Fibroblast of villous mesenchyme (primary cell): Measurements from ENCODE around the gene ALAS1. TPM values are rescaled to one million over a fixed set of nuclear protein-coding genes. Genes with fewer than 3 reads are reported as not detected.

ENCODE experiments used
- DNase-seq: peaks from one replicate; pipeline ENCODE4 v3.0.0-alpha.2; 2010; ENCODE audit warnings: low read depth
- H3K4me3 ChIP-seq: 2 replicates; pipeline ENCODE4 v1.5.1; 2011; ENCODE audit warnings: low read depth, mild to moderate bottlenecking, low read length
- total RNA-seq: library from RNA; depleted of rRNA; stranded (reverse); fragments of >200 nt; gene quantifications from 2 replicates; pipeline ENCODE4 v1.2.3, GENCODE V29; 2012
- TF ChIP-seq, protein P1 (sequence below): IDR thresholded peaks from 2 replicates; pipeline ENCODE4 v1.5.1; 2012; ENCODE audit warnings: low read depth, mild to moderate bottlenecking, low read length; ENCODE audit not compliant: insufficient read depth

Gene ALAS1
- total RNA-seq, 1 donor = 52.2 TPM

DNA sequence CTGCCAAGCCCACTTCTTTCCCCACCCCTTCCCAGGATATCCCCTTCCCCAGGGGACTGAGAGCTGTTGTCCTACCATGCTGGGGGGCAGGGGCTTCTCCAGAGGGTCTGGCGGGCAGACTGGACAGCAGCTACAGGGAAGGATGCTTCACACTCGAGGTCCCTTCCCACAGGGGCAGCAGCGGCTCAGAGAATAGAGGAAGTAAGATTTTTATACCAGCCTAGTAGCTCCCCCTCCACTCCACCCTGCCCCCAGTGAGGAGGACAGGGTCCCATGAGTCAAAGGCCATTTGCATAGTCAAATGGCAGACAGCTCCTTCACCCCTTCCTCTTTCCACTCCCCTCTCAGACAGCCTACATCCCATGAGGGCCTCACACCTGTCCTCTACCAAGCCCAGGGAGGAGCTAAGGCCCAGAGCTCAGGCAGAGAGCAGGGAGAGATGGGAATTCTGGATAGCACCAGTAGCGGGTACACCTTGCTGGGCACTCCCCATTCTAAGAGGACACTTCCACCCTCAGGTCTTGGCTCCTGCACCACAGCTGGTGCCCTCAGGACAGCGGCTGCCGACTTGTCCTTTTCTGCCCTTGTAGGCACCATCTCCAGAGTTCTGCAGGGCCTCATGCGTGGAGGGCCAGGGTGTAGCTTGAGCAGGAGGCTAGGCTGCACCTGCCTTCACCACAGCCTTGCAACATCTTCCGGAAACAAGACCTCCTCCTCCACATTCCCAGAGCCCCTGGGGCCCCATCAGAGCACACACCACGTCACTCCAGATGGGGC lies 27.7 kb downstream of the ALAS1 start, which contains the start of gene TLR9:
TSS of gene TLR9 (minus strand) at position 194 of the 777 bp plus-strand sequence. CDS start at position 78, 116 bp downstream.
- H3K4me3 ChIP-seq = no peak within 1 kb of the TSS
- TF ChIP-seq, protein P1, sequence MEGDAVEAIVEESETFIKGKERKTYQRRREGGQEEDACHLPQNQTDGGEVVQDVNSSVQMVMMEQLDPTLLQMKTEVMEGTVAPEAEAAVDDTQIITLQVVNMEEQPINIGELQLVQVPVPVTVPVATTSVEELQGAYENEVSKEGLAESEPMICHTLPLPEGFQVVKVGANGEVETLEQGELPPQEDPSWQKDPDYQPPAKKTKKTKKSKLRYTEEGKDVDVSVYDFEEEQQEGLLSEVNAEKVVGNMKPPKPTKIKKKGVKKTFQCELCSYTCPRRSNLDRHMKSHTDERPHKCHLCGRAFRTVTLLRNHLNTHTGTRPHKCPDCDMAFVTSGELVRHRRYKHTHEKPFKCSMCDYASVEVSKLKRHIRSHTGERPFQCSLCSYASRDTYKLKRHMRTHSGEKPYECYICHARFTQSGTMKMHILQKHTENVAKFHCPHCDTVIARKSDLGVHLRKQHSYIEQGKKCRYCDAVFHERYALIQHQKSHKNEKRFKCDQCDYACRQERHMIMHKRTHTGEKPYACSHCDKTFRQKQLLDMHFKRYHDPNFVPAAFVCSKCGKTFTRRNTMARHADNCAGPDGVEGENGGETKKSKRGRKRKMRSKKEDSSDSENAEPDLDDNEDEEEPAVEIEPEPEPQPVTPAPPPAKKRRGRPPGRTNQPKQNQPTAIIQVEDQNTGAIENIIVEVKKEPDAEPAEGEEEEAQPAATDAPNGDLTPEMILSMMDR = no peak
- no peak for DNase-seq

DNA sequence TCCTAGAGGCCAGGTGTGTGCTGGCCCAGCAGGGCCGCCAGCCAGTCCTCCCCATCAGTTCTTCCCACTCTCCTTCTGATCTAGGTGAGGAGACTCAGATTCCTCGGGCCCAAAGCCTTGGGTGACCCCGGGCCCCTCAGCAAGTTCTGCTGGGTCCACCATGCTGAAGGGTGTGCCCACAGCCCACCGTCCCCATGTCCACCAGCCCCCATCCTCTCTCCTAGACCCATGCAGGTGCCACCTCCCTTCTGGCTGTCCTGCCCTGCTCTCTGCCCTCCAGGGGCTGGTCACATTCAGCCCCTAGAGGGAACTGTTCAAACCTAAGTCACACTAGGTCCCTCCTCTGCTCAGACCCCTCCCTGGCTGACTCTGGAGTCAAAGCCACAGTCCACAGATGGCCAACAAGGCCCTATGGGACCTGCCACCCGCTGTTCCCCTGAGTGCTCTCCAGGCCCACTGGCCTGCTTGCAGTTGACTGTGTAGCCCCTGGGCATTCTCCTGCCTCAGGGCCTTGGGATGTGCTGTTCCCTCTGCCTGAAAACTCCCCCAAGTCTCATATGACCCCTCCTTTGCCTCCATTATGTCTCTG lies 28.4 kb downstream of the ALAS1 start:
- TF ChIP-seq, protein P1 = no peak
- no peak for DNase-seq
- no peak overlapping the region for H3K4me3 ChIP-seq

DNA sequence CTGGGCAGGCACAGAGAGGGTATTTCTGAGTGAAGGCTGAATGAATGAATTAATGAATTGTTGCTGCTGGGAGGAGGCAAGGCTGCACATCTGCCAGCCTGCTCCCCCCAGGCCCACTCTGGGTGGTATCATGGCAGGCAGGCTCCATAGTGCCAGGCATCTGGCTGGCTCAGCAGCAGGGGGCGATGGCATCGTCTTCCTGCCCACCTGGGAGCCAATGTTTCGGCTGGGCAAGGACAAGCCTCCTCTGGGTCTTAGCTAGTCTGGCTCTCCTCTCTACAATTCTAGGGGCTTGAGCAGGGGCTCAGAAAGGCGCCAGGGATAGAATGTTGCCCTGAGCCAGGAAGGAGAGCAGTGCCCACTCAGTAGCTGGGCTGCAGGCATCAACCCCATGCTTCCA lies 29.2 kb downstream of the ALAS1 start:
- no peak for DNase-seq
- no peak overlapping the region for H3K4me3 ChIP-seq
- TF ChIP-seq, protein P1 = no peak

DNA sequence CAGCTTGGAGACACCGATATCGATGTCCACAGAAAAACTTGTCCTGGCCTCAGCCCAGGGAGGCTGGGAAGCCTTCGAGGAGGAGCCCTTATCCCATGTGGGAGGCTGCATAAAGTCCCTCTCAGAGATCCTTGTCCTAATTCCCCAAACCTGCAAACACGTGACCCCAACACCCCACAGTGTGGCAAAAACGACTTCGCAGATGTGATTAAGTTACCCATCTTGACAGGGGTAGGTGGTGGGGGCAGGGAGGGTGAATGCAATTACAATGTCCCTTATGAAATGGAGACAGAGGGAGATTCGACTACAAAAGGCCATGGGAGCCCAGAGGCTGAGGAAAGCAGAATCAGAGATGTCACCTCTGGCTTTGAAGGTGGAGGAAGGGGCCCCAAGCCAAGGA lies 29.8 kb downstream of the ALAS1 start:
- TF ChIP-seq, protein P1 = no peak
- no peak for DNase-seq
- no peak overlapping the region for H3K4me3 ChIP-seq

DNA sequence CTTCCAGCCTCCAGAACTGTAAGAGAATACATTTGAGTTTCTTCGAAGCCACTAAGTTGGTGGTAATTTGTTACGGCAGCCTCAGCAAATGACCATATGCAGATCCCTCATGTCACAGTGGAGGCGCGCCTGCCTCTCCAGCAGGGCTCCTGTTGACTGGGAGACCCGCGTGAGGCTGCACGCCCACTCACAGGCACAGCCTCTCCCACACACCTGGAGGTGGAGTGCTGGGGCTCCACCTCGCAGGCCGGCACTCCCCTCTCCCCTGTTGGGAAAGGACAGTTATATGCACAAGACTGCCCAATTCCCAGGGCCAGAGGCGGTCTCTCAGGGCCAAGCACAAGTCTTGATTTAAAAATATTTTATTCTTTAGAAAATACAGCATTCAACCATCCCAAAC lies 30.3 kb downstream of the ALAS1 start:
- no peak for DNase-seq
- TF ChIP-seq, protein P1 = no peak
- H3K4me3 ChIP-seq = no peak overlapping the region

DNA sequence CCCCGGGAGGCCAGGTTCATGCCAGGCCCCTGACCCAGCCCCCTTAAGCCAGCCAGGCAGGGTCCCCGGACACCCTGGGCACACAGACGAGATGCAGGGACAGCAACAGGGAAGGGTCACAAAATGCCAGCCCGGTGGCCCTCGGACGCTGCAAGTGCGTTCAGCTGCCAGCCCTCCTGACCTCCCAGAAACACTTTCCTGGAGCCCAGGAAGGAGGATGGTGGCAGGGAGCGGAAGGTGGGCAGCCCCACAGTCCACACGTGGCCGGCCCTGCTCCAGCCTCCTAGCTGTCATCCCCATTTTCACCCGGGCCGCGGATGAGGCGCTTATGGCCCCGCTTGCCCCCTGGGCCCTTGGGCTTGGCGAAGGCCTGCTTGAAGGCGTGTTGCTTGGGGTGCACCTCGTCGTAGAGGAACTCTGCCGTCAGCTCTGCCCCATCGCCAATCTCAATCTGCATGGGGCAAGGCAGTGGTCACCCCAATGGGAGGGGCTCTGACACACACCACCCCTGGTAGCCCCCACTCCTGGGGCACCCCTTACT lies 30.9 kb downstream of the ALAS1 start:
- H3K4me3 ChIP-seq = no peak overlapping the region
- no peak for DNase-seq
- TF ChIP-seq, protein P1 = no peak
